Renal cortex interstitium (tissue), 15 donors: Measurements from ENCODE around the gene ASPG. TPM values are rescaled to one million over a fixed set of nuclear protein-coding genes. Genes with fewer than 3 reads are reported as not detected.
A peak's percentile ranks its signal among the peaks of the same experiment; 100 is the strongest.

Source experiments
- DNase-seq, 11 donors: peaks; one replicate each; pipeline ENCODE4 v3.0.0-alpha.2; 2013; ENCODE audit warnings: low read depth in 9 of 11, low spot score in 4 of 11; ENCODE audit errors: extremely low read depth in 1 of 11
- long read RNA-seq, 16 experiments: transcript quantifications; one replicate each; lab custom pipeline, GENCODE V29; 2026
- polyA plus RNA-seq, 3 donors: library from polyadenylated mRNA; unstranded; fragments of 120-200 nt; gene quantifications; one replicate each; pipeline ENCODE4 v1.2.1, GENCODE V29; 2013; ENCODE audit not compliant: insufficient read length in 3 of 3

ASPG gene
- 10 to 100 TPM; 10.1 to 17.3 (median 13.1) TPM for polyA plus RNA-seq
- long read RNA-seq, donor 1, full-length matches to known transcripts: 3 of 3 reads
- long read RNA-seq, donor 1, partial matches to known transcripts: 0 of 3 reads
- long read RNA-seq, donor 1, other reads (novel, unspliced or antisense): 0 of 3 reads
- long read RNA-seq, donor 2: 0 reads
- long read RNA-seq, donor 3, full-length matches to known transcripts: 3 of 3 reads
- long read RNA-seq, donor 3, partial matches to known transcripts: 0 of 3 reads
- long read RNA-seq, donor 3, other reads (novel, unspliced or antisense): 0 of 3 reads
- long read RNA-seq, donor 4, full-length matches to known transcripts: 2 of 2 reads
- long read RNA-seq, donor 4, partial matches to known transcripts: 0 of 2 reads
- long read RNA-seq, donor 4, other reads (novel, unspliced or antisense): 0 of 2 reads
- long read RNA-seq, donor 5: 0 reads
- long read RNA-seq, donor 6: 0 reads
- long read RNA-seq, donor 7, full-length matches to known transcripts: 2 of 2 reads
- long read RNA-seq, donor 7, partial matches to known transcripts: 0 of 2 reads
- long read RNA-seq, donor 7, other reads (novel, unspliced or antisense): 0 of 2 reads
- long read RNA-seq, donor 8: 0 reads
- long read RNA-seq, donor 9: 0 reads
- long read RNA-seq, donor 10, partial matches to known transcripts: 0 of 1 reads
- long read RNA-seq, donor 10, other reads (novel, unspliced or antisense): 0 of 1 reads
- long read RNA-seq, donor 11, full-length matches to known transcripts: 1 of 1 reads
- long read RNA-seq, donor 11, partial matches to known transcripts: 0 of 1 reads
- long read RNA-seq, donor 11, other reads (novel, unspliced or antisense): 0 of 1 reads
- long read RNA-seq, donor 12, partial matches to known transcripts: 0 of 1 reads
- long read RNA-seq, donor 12, other reads (novel, unspliced or antisense): 0 of 1 reads
- long read RNA-seq, donor 13: 0 reads
- long read RNA-seq, donor 14, full-length matches to known transcripts: 1 of 1 reads
- long read RNA-seq, donor 14, partial matches to known transcripts: 0 of 1 reads
- long read RNA-seq, donor 14, other reads (novel, unspliced or antisense): 0 of 1 reads
- long read RNA-seq, donor 15: 0 reads
- long read RNA-seq, donor 16, full-length matches to known transcripts: 4 of 4 reads
- long read RNA-seq, donor 16, partial matches to known transcripts: 0 of 4 reads
- long read RNA-seq, donor 16, other reads (novel, unspliced or antisense): 0 of 4 reads

DNA sequence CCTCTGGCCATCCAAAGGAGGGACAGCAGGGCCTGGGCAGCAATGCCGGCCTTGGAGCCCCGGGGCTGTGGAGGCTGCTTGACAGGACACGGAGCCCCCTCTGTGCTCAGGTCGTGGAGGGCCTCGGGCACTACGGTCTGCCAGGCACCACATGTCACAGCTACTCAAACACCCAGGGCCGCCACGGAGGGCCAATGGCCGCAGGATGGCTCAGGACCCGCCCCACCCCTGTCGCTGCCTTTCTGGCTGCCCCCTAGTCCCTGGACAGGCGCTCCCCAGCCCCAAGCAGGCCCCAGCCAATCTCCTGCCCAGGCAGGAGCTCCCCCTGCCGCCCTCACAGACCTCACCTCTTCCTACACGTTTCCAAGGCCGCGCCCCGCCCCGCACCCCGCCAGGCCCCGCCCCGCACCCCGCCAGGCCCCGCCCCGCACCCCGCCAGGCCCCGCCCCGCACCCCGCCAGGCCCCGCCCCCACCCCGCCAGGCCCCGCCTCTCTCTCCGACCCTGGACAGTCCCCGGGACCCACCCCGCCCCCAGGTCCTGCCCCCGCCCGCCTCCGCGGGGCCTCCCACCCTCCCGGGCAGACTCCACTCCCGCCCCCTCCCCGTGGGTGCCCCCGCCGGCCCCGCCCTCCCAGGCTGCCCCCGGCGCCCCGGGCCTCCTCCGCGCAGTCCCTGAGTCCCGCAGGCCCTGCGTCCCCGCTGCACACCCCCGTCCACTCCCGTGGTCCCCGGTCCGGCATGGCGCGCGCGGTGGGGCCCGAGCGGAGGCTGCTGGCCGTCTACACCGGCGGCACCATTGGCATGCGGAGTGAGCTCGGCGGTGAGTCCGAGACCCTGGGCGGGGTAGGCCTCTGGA, at the start of gene ASPG:
ASPG (plus strand) TSS at position 669 of the 857 bp plus-strand sequence; CDS start at position 740, 71 bp downstream.
- DNase-seq: no peak

DNA sequence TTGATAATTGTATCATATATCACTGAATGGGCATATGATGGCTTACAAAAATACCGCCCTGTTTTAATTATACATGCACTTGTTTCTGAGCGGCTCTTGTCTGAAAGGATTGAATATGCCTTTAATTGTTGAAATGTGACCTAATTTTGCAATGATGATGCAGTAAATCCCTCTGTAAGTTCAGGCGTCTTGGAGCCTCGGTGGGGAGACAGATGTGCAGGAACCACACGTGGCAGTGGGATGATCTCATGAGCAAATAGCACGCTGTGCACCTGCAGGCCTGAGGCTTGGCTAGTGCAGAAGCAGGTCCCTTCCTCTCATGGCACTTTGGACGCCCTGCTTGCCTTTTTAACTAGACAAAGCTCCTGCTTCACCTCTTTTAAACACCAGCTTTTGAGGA, 49.3 kb upstream of the ASPG start:
- no peak for DNase-seq

DNA sequence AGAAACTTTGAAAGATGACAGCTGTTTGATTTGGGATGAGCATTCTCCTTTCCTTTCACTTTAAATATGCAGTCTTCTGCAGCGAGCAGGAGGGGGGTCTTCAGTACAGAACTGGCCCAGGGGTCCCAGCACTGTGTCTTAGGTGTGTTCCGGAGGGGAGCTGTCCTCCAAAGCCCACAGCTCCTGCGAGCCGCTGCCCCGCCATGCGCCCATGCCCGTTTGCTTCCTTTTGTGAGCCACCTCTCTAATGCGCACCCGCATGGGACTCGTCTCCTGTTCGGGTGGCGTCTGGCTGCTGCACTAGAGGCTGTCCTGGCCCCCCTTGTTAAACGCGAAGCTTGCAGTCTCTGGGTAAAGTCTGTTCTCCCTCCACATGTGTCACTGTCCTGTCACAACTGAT, 48.4 kb upstream of the ASPG start:
- no peak for DNase-seq

DNA sequence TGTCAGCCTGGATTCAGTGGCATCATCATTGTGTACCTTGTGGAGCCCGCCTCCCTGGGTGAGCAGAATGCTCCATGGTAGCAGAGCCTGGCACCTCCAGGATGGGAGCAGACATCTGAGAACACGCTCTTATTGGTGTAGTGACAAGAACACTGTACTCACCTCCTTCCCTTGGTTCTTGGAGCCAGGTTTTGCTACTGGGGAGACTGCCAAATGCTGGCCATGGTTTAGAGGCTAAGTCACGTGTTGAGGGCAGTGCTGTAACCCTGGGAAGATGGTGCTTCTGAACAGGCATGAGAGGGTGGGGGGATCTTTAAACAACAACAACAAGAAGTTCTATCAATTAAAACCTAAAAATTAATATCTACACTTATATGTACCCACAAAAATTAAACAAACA, 47.6 kb upstream of the ASPG start:
- no peak for DNase-seq

DNA sequence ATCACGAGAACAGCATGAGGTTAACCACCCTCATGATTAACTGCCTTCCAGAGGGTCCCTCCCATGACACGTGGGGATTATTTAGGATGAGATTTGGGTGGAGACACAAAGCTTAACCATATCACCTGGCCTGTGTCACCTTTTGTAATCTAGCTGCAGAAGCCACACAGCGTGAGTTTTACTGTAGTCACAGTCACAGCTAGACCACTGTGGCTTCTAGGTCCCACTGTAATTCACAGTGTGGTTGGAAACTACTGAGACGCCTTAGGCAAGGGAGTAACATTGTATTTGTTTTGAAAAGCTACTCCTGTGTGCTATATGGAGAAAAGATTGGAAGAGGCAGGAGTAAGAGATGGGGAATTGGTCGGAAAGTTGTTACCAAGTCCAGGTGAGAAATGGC, 46.3 kb upstream of the ASPG start:
- DNase-seq: no peak

DNA sequence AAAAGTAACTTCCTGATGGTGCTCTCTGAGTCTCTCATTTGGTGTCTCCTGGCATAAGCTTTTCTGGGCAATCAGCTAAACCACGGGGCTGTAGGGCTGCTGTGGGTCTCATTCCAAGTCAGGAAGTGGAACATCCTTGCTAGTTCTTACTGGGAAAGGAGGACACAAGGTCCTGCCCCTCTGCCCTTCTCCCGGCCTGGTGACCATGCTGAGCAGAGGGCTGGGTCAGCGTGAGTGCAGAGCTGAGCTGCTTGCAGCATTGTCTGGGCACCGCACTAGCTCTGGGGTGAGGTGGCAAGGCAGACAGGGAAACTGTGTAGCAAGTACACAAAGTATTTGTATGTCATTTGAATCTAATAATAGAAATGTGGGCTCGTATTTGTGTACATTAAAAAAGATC, 45.0 kb upstream of the ASPG start:
- DNase-seq: no peak

DNA sequence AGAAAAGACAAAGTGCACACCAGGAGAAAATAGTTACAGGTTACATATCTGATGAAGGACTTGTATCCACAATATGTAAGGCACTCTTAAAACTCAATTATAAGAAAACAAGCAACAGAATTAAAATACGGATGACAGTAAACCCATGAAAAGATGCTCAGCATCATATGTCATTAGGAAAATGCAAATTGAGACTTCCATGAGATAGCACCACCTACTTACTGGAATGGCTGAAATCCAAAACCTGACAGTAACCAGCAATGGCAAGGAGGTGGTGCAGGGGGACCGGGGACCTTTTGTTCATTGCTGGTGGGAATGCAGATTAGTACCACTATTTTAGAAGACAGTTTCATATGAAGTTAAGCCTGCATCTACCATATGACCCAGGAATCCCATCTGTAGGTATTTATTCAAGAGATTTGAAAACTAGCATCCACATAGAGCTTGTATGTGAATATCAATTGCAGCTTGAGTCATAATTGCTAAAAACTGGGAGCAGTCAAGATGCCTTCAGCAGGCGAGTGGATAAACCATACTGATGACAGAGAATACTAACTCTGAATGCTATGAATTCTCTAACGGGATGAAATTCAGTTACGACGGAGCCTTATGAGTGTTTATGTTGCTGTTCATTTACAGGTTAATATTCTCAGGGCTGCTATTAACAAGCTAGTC, 43.9 kb upstream of the ASPG start:
- DNase-seq: no peak

DNA sequence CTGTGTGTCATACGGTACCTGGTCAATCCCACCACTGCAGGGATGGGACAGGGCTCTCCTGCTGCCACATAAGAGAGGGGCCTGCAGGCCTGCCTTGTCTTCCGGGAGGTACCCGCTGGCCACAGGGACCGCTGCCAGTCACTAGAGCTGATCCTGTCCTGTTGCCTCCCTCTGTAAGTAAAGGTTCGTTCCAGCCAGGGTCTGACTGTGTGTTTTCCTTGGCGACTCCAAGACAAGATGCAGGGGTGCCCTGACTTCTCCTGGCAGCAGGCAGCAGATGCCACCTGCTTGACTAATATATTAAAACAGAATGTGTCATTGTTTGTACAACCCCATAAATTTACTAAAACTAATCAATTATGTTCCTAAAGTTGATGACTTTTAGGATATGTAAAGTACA, 41.5 kb upstream of the ASPG start:
- no peak for DNase-seq

DNA sequence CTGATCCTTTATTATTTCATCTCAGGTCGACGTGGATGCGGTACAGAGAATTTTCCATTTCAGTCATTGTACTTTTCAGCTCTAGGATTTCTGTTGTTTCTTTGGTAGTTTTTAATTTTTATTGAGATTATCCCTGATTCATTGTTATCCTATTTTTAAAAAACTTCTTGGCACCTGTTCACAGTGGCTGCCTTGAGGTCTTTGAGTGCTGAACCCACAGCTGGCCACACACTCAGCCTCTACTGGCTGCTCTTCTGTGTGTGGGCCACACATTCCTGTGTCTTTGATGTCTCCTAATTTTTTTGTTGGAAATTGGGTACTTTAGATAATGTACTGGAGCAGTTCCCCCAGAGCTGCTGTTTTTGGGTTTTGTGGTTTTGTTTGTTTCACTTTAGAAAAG, 37.7 kb upstream of the ASPG start:
- DNase-seq: no peak

DNA sequence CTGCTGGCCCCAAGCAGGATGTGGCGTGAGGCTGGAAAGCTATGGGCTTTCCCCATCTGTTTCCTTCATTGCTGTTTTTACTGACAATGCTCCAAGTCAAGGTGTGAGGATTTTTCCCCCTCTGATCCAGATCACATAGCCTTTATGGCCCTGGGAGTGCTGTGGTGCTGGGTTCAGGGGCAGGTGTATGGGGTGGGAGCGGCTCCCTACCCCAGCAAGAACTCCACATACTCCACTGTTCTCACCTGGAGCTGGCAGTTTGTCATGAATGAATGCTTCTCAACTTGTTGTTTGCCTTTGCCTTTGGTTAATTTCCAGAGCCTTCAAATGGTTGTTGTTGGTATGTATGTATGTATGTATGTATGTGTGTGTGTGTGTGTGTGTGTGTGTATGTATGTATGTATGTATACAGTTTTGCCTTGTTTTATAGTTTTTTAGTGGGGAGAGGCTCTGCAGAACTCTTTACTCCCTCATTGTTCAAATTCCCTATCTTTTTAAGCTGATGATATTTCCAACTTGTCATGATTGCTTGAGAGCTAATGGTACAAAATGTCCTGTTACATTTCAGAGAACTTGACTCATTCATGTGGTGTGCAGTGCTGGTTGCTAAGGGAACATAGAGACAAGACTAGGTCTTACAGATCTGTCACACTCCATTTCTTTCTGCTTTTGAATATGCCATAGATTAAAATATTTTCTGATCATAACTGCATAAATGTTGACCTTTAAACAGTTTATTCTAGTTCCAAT, 36.6 kb upstream of the ASPG start:
- DNase-seq: peak in 3 of 11 donors; percentile 7 to 15 (median 11)

DNA sequence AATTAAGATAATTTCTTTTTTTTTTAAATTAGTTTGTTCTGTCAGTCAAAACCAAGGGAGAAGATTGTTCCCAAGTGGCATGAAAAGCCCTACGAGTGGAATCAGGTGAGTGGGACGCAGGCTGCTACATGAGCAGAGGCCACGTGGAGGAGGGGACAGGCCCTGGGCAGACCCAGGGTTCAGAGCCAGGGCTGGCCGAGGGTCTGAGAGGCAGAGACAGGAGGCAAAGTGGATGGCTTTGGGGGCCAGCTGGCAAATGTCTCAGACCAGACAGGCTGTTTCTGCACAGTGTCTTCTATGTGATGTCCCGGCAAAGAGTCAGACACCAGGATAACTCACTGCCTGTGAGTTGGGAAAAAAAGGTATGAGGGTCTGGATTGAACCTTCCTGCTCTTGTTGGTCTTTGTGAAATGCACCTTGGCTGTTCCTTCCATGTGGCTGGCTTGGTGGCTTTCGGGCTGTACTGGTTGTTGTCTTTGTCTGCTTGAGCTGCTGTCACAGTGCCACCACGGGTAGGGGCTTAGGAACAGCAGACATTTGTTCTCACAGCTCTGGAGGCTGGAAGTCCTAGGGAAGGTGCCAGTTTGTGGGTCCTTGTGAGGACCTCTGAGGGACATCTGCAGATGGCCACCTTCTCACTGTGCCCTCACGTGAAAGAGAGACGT, 35.8 kb upstream of the ASPG start:
- no peak for DNase-seq

DNA sequence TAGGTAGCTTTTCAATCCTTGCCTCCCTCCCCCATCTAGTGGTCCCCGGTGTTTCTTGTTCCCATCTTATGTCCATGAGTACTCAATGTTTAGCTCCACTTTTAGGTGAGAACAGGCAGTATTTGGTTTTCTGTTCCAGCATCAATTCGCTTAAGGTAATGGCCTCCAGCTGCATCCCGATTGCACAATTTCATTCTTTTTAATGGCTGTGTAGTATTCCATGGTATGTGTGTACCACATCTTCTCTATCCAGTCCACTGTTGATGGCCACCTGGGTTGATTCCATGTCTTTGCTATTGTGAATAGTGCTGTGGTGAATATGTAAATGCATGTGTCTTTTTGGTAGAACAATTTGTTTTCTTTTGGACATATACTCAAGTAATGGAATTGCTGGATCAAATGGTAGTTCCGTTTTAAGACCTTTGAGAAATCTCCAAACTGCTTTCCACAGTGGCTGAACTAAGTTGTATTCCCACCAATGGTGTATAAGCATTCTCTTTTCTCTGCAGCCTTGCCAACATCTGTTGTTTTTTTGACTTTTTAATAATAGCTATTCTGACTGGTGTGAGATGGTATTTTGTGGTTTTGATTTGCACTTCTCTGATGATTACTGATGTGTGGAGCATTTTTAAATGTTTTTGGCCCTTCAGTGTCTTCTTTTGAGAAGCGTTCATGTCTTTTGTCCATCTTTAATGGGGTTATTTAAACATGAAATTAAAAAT, 34.2 kb upstream of the ASPG start:
- DNase-seq: no peak

DNA sequence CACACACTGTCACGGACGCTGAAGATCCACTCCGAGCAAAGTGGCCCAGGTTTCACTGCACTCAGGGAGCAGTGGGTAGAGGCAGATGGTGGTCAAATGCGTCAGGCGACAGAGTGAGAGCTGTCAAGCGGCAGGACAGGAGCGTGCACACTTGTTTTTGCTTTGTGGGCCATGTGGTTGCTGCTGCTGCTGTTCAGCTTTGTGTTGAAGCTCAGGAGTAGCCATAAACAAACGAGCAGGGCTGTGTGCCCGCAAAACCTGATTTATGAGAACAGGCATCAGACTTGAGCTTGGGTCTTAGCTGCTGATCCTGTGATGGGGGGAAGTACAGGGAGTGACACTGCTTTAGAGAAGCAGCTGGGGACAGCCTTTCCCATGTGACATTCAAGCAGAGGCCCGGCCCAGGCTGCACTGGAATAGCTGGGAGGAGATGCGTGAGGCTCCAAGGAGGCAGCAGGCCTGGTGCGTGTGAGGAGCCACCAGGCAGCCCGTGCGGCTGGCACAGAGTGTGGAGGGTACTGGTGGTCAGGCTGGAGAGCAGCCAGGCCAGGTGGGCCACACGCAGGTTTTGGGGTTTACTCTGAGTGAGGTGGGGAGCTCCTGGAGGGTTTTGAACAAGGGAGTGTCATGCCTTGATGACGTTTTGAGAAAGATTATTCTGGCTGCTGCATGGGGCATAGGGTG, 31.1 kb upstream of the ASPG start:
- DNase-seq: no peak

DNA sequence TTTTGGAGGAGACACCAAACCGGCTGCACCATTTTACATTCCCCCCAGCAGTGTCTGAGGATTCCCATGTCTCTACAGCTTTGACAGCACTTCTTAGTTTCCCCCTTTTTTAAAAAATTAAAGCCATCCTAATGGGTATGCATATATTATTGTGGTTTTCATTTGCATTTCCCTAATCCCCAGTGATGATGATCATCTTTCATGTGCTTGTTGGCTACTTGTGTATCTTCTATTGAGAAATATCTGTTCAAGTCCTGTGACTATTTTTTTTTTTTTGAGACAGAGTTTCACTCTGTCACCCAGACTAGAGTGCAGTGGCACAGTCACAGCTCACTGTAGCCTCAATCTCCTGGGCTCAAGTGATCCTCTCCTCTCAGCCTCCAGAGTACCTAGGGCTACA, 23.2 kb upstream of the ASPG start:
- DNase-seq: no peak

DNA sequence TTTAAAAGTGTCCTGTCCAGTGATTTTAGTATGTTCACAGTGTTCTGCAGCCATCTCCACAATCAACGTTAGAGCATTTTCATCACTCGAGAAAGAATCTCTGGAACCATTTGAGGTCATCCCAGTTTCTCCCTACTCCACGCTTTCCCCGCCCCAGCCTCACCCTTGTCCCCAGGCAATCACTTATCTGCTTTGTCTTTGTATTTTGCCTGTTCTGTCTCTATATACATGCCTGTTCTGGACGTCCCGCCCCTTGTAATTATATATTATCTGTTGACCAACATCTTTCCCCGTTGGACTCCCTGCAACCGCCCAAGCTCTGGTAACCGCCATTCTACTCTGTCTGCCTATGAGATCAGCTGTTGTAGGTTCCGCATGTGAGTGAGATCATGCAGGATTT, 21.5 kb upstream of the ASPG start:
- no peak for DNase-seq

DNA sequence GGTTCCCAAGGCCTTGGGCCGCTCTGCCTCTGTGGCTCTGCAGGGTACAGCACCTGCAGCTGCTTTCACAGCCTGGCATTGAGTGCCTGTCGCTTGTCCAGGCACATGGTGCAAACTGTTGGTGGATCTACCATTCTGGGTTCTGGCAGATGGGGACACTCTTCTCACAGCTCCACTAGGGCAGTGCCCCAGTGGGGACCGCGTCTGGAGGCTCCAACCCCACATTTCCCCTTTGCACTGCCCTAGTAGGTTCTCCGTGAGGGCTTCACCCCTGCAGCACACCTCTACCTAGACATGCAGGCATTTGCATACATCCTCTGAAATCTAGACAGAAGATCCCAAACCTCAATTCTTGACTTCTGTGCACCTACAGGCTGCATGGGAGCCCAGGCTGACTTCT, 19.2 kb upstream of the ASPG start:
- DNase-seq: no peak
